Pulmonary artery endothelial cell (primary cell): ENCODE results near the gene SMARCC1. TPM values are rescaled to one million over a fixed set of nuclear protein-coding genes. Genes with fewer than 3 reads are reported as not detected.
"Not testable (repeated sequence)": the region's sequence is repeated elsewhere in the genome, so short reads cannot be mapped to it uniquely, and the experiment has no call there.

Source experiments
- DNase-seq: peaks from one replicate; pipeline ENCODE4 v3.0.0-alpha.2; 2011; ENCODE audit warnings: low read depth, low spot score
- total RNA-seq: library from RNA; depleted of rRNA; stranded (reverse); fragments of >200 nt; gene quantifications from 2 replicates; pipeline ENCODE4 v1.2.3, GENCODE V29; 2014

The SMARCC1 gene
- total RNA-seq, result 35.3 and 42.5 TPM in 2 replicates

GRCh38 chr3:47781685-47782445, at the start of gene SMARCC1:
TSS of gene SMARCC1 (minus strand) at chr3:47781893. CDS start at chr3:47781797, 96 bp downstream.
- DNase-seq, result peak; percentile 89

DNA sequence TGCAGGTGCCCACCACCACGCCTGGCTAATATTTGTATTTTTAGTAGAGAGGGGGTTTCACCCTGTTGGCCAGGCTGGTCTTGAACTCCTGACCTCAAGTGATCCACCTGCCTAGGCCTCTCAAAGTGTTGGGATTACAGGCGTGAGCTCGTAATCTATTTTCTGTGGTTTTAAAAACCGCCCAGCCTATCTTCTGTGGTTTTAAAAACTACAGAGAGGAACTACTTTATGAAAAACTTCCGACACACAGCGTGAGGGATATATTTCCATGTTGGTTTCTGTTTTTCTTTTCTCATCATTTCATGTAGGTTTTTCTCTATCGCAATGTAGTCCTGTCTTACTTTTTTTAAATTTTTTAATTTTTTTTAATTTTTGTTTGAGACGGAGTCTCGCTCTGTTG, 47.8 kb upstream of the SMARCC1 start:
- not testable (repeated sequence) for DNase-seq

GRCh38 chr3:47825590-47825989, 43.9 kb upstream of the SMARCC1 start:
- no peak for DNase-seq

GRCh38 chr3:47824541-47825473, 43.1 kb upstream of the SMARCC1 start:
- DNase-seq, result peak; percentile 54

GRCh38 chr3:47817609-47818008, 35.9 kb upstream of the SMARCC1 start:
- DNase-seq, result no peak

- DNase-seq, result no peak
Measured at GRCh38 chr3:47813551-47814177, 32.0 kb upstream of the SMARCC1 start.

DNA sequence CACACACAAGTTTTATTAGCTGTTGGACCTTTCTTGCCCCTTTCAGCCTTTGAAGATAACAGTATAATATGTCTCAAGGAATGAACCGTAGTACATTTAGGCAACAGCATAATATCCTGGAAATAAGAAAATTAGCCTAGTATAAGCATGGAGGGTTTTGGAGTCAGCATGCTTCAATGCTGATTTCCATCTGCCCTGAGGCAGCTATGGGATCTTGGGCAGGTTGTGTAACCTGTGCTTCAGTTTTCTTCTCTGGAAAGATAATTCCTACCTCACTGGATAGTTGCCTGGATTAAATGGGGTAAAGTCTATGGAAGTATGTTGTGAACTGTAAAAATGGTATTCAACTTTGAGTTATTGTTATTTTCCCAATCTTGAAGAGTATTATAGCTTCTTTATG, 22.9 kb upstream of the SMARCC1 start:
- no peak for DNase-seq

GRCh38 chr3:47803480-47804025, 21.9 kb upstream of the SMARCC1 start:
- DNase-seq, result no peak

GRCh38 chr3:47802734-47803479, 21.2 kb upstream of the SMARCC1 start, which contains the start of gene DHX30:
TSS of gene DHX30 (plus strand) at chr3:47803138. CDS start at chr3:47810684, 7,546 bp downstream.
- peak; percentile 58 for DNase-seq

DNA sequence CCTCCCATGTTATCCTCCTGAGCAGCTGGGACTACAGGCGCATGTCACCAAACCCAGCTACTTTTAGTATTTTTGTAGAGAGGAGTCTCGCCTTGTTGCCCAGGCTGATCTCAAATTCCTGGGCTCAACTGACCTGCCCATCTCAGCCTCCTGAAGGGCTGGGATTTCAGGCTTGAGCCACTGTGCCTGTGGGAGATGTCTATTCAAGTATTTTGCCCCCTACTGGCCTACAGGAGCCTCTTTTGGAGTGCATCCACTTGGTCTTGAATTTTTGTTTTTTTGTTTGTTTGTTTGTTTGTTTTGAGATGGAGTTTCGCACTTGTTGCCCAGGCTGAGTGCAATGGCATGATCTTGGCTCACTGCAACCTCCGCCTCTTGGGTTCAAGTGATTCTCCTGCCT, 18.0 kb upstream of the SMARCC1 start:
- no peak for DNase-seq

DNA sequence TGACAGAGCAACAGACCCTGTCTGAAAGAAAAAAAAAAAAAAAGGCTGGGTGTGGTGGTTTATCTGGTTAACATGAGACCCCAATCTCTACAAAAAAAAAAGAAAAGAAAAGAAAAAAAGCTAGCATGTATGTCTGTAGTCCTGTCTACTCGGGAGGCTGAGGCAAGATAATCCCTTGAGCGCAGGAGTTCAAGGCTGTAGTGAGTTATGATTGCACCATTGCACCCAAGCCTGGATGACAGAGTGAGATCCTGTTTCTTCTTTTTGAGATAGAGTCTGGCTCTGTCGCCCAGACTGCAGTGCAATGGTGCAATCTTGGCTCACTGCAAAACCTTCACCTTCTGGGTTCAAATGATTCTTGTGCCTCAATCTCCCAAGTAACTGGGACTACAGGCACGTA, 12.9 kb upstream of the SMARCC1 start:
- no peak for DNase-seq

GRCh38 chr3:47792699-47793098, 11.0 kb upstream of the SMARCC1 start:
- no peak for DNase-seq

GRCh38 chr3:47791193-47791855, 9.6 kb upstream of the SMARCC1 start:
- DNase-seq, result no peak

DNA sequence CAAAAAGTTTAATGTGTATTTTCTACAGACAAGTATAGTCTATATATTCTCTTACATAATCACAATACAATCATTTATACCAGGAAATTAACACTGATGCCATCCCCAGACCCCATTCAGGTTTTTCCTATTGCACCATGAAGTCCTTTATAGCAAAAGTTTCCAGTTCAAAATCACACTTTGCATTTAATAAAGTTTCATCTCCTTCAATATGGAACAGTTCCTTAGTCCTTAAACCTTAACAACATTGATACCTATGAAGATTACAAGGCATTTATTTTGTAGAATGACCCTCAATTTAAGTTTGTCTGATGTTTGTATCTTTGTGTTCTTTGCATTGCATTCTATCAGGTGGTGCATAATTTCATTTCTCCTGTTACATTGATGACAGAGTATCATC, 2.0 kb upstream of the SMARCC1 start:
- no peak for DNase-seq

GRCh38 chr3:47782446-47783308, 984 bp upstream of the SMARCC1 start:
- DNase-seq, result no peak

GRCh38 chr3:47780741-47781684, 680 bp downstream of the SMARCC1 start:
- DNase-seq, result no peak

DNA sequence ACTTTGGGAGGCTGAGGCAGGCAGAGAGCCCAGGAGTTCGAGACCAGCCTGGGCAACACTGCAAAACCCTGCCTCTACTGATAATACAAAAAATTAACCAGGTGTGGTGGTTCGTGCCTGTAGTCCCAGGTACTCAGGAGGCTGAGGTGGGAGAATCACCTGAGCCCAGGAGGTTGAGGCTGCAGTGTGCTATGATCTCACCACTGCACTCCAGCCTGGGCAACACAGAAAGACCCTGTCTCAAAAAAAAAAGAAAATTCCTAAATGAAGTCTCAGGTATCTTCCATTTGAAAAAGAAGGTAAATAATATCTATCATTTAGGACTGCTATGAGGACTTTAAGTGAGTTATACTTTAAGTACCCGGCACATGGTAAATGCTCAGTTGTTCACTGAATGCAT, 2.9 kb downstream of the SMARCC1 start:
- no peak for DNase-seq

- DNase-seq, result no peak
Measured at GRCh38 chr3:47772788-47773187, 8.9 kb downstream of the SMARCC1 start.
